Astrocyte (in vitro differentiated cells and primary cell): ENCODE data around the gene TMEM184C. TPM values are rescaled to one million over a fixed set of nuclear protein-coding genes. Genes with fewer than 3 reads are reported as not detected.
A peak's percentile ranks its signal among the peaks of the same experiment; 100 is the strongest.

ENCODE experiments used
- DNase-seq: peaks from one replicate; pipeline ENCODE4 v3.0.0-alpha.2; 2010; ENCODE audit warnings: low read depth
- FAIRE-seq: peaks from 2 replicates; lab custom pipeline; 2011; peaks lifted over from hg19 to GRCh38; lab: Jason Lieb, UNC
- H2AFZ ChIP-seq: 2 replicates; pipeline ENCODE4 v1.6.0; 2012; ENCODE audit warnings: low read depth, low read length, inconsistent platforms
- H3K27ac ChIP-seq: 2 replicates; pipeline ENCODE4 v1.5.1; 2011; ENCODE audit warnings: low read depth, low read length, inconsistent platforms
- H3K27me3 ChIP-seq: 2 replicates; pipeline ENCODE4 v1.6.0; 2011; ENCODE audit warnings: low read length, inconsistent platforms; ENCODE audit not compliant: insufficient read depth
- H3K36me3 ChIP-seq: 2 replicates; pipeline ENCODE4 v1.5.1; 2011; ENCODE audit warnings: low read length, inconsistent platforms; ENCODE audit not compliant: insufficient read depth
- H3K4me1 ChIP-seq: 2 replicates; pipeline ENCODE4 v1.5.1; 2011; ENCODE audit warnings: low read length, inconsistent platforms; ENCODE audit not compliant: insufficient read depth
- H3K4me2 ChIP-seq: 2 replicates; pipeline ENCODE4 v1.6.0; 2012; ENCODE audit warnings: low read length, inconsistent platforms
- H3K4me3 ChIP-seq: 2 replicates; pipeline ENCODE4 v1.5.1; 2011; ENCODE audit warnings: low read depth, mild to moderate bottlenecking, low read length, inconsistent platforms; ENCODE audit not compliant: insufficient read depth
- H3K79me2 ChIP-seq: 2 replicates; pipeline ENCODE4 v1.6.0; 2012; ENCODE audit warnings: mild to moderate bottlenecking, low read length, inconsistent platforms; ENCODE audit not compliant: insufficient read depth
- H3K9ac ChIP-seq: 2 replicates; pipeline ENCODE4 v1.6.0; 2012; ENCODE audit warnings: mild to moderate bottlenecking, low read length, inconsistent platforms
- H3K9me3 ChIP-seq: 2 replicates; pipeline ENCODE4 v1.5.1; 2012; ENCODE audit warnings: low read depth, mild to moderate bottlenecking, low read length, inconsistent platforms; ENCODE audit not compliant: insufficient read depth
- H4K20me1 ChIP-seq: 2 replicates; pipeline ENCODE4 v1.6.0; 2012; ENCODE audit warnings: low read length, inconsistent platforms; ENCODE audit not compliant: insufficient read depth
- H3K27ac Mint-ChIP-seq: one replicate; pipeline ENCODE4 v1.8.0; 2021; ENCODE audit warnings: mild to moderate bottlenecking, mixed read lengths; ENCODE audit not compliant: unreplicated experiment
- H3K27me3 Mint-ChIP-seq: one replicate; pipeline ENCODE4 v1.8.0; 2021; ENCODE audit warnings: low read depth, mixed read lengths; ENCODE audit not compliant: unreplicated experiment
- H3K36me3 Mint-ChIP-seq: one replicate; pipeline ENCODE4 v1.8.0; 2021; ENCODE audit warnings: low read depth, mixed read lengths; ENCODE audit not compliant: unreplicated experiment
- H3K4me1 Mint-ChIP-seq: one replicate; pipeline ENCODE4 v1.8.0; 2021; ENCODE audit warnings: low read depth, mixed read lengths; ENCODE audit not compliant: unreplicated experiment
- H3K4me3 Mint-ChIP-seq: one replicate; pipeline ENCODE4 v1.8.0; 2021; ENCODE audit warnings: mild to moderate bottlenecking, moderate library complexity, mixed read lengths; ENCODE audit not compliant: unreplicated experiment
- H3K9me3 Mint-ChIP-seq: one replicate; pipeline ENCODE4 v1.8.0; 2021; ENCODE audit warnings: mild to moderate bottlenecking, mixed read lengths; ENCODE audit not compliant: unreplicated experiment
- CTCF ChIP-seq: IDR thresholded peaks from 2 replicates; pipeline ENCODE4 v1.5.1; 2011; ENCODE audit warnings: low read depth, mild to moderate bottlenecking, inconsistent platforms, low read length, moderate library complexity; ENCODE audit not compliant: insufficient read depth
- EZH2 ChIP-seq: IDR thresholded peaks from 2 replicates; pipeline ENCODE4 v1.6.1; 2012; ENCODE audit warnings: mild to moderate bottlenecking, low read length, inconsistent platforms; ENCODE audit not compliant: insufficient read depth
- total RNA-seq: library from RNA; stranded (reverse); gene quantifications from 2 replicates; pipeline ENCODE4 v1.2.1, GENCODE V29; 2021

Gene TMEM184C
- total RNA-seq, 1 donor from 2014 or later = 42.3 TPM

DNA sequence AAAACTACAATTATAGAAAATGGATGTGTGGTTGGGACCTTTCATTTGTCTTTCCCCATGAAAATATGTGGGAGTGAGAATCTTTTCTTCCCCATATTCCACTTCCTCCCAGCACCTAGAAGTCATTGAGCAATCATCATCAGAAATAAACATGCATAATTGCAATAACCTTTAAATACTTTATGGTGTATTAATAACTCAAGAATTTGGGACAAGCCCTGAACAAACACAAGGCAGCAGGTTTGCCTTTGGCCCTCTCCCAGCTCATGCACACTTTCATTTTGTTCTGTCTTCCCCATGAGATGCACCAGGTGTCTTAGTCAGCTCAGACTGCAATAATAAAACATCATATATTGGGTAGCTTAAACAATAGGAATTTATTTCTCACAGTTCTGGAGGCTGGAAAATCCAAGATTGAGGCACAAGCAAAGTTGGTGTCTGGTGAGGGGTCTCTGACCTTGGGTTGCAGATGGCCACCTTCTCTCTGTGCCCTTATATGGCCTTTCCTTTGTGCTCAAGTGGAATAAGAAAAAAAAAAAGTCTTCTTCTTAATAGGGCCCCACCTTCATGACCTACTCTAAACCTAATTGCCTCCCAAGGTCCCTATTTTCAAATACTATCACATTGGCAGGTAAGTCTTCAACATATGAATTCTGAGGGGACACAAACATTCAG is 34.7 kb upstream of the TMEM184C start:
- Histone ChIP-seq H3K4me1 (peaks cover 11% of the 10 kb centered on the region), H3K79me2 (no peaks in the 10 kb centered on the region), H4K20me1 (no peaks in the 10 kb centered on the region), H3K36me3 (no peaks in the 10 kb centered on the region), H3K9ac (no peak overlapping the region), H3K4me3 (no peak overlapping the region), H3K4me2 (no peak overlapping the region), H2AFZ (no peak overlapping the region), H3K27me3 (no peaks in the 10 kb centered on the region), H3K9me3 (no peaks in the 10 kb centered on the region), H3K27ac (no peak overlapping the region)
- Mint-ChIP-seq H3K4me1 (peaks cover 12% of the 10 kb centered on the region), H3K27ac (no peak overlapping the region), H3K9me3 (peaks cover 10% of the 10 kb centered on the region), H3K27me3 (no peaks in the 10 kb centered on the region), H3K4me3 (no peak overlapping the region), H3K36me3 (no peaks in the 10 kb centered on the region)
- DNase-seq (peak; percentile 81), FAIRE-seq (no peak)
- TF ChIP-seq EZH2 (no peak), CTCF (no peak)

- no peaks in the 10 kb centered on the region for H3K27me3 Mint-ChIP-seq
These were observed 33.3 kb upstream of the TMEM184C start for GRCh38 chr4:147583876-147584275.

More at GRCh38 chr4:147583876-147584275, 33.3 kb upstream of the TMEM184C start:
- Histone ChIP-seq H3K36me3 (no peaks in the 10 kb centered on the region), H3K4me3 (no peak overlapping the region), H3K9me3 (no peaks in the 10 kb centered on the region), H3K79me2 (no peaks in the 10 kb centered on the region), H3K27me3 (no peaks in the 10 kb centered on the region), H3K27ac (no peak overlapping the region), H4K20me1 (no peaks in the 10 kb centered on the region), H3K9ac (no peak overlapping the region), H3K4me2 (no peak overlapping the region), H2AFZ (no peak overlapping the region), H3K4me1 (peaks cover 2% of the 10 kb centered on the region)
- TF ChIP-seq CTCF (no peak), EZH2 (no peak)
- FAIRE-seq (no peak), DNase-seq (peak; percentile 25)
- H3K4me1 Mint-ChIP-seq = peaks cover 7% of the 10 kb centered on the region
- H3K36me3 Mint-ChIP-seq = no peaks in the 10 kb centered on the region
- no peak overlapping the region for H3K4me3 Mint-ChIP-seq
- peaks cover 10% of the 10 kb centered on the region for H3K9me3 Mint-ChIP-seq
- no peak overlapping the region for H3K27ac Mint-ChIP-seq
